GM06990 (cell line): Measurements from ENCODE around the gene NADK.
"Not testable (repeated sequence)": the region's sequence is repeated elsewhere in the genome, so short reads cannot be mapped to it uniquely, and the experiment has no call there.

Experiments used
- DNase-seq: peaks from one replicate; pipeline ENCODE4 v3.0.0-alpha.2; 2011; ENCODE audit not compliant: insufficient read length; ENCODE audit errors: extremely low read depth
- H3K27me3 ChIP-seq: replicated peaks from 2 replicates; pipeline ENCODE4 v1.6.0; 2011; ENCODE audit warnings: low read length; ENCODE audit not compliant: control insufficient read depth, insufficient read depth
- H3K36me3 ChIP-seq: 2 replicates; pipeline ENCODE4 v1.5.1; 2011; ENCODE audit warnings: low read length; ENCODE audit not compliant: control insufficient read depth, insufficient read depth
- H3K4me3 ChIP-seq: replicated peaks from 2 replicates; pipeline ENCODE4 v1.5.1; 2011; ENCODE audit warnings: low read depth, mild to moderate bottlenecking, control low read depth, low read length
- CTCF ChIP-seq: IDR thresholded peaks from 2 replicates; pipeline ENCODE4 v1.5.1; 2011; ENCODE audit warnings: low read length, control low read depth, mild to moderate bottlenecking, inconsistent platforms; ENCODE audit not compliant: insufficient read depth, poor library complexity, severe bottlenecking

The NADK gene

GRCh38 chr1:1730870-1731269 is 47.4 kb downstream of the NADK start:
- no peak for TF ChIP-seq CTCF
- no peak for DNase-seq
- Histone ChIP-seq H3K27me3 (no peaks in the 10 kb centered on the region), H3K4me3 (no peak overlapping the region), H3K36me3 (peaks cover 9% of the 10 kb centered on the region)

GRCh38 chr1:1730230-1730629 is 48.0 kb downstream of the NADK start:
- H3K4me3 ChIP-seq, H3K36me3 ChIP-seq, H3K27me3 ChIP-seq, DNase-seq: not testable (repeated sequence)

- H3K36me3 ChIP-seq, H3K4me3 ChIP-seq, DNase-seq, H3K27me3 ChIP-seq: not testable (repeated sequence)
Measured at GRCh38 chr1:1729116-1729816, 49.0 kb downstream of the NADK start.

- H3K4me3 ChIP-seq, H3K27me3 ChIP-seq, H3K36me3 ChIP-seq, DNase-seq: not testable (repeated sequence)
Measured at GRCh38 chr1:1728308-1729005, 49.8 kb downstream of the NADK start.

GRCh38 chr1:1727131-1727651 is 51.1 kb downstream of the NADK start:
- not testable (repeated sequence) for H3K4me3 ChIP-seq, H3K36me3 ChIP-seq, DNase-seq, H3K27me3 ChIP-seq

GRCh38 chr1:1726088-1726487 is 52.2 kb downstream of the NADK start:
- not testable (repeated sequence) for H3K27me3 ChIP-seq, H3K36me3 ChIP-seq, H3K4me3 ChIP-seq, DNase-seq

- peak within 1 kb of the TSS; percentile 76 for H3K4me3 ChIP-seq
- peak; percentile 98 for DNase-seq
- H3K27me3 ChIP-seq, H3K36me3 ChIP-seq: not testable (repeated sequence)
- peak; percentile 27 for TF ChIP-seq CTCF
Measured at GRCh38 chr1:1724035-1724864, 54.0 kb downstream of the NADK start, which contains the start of gene CDK11A. CDK11A (minus strand) TSS chr1:1724357; CDS start chr1:1722818, 1,539 bp downstream.

GRCh38 chr1:1721201-1721600 is 57.1 kb downstream of the NADK start:
- no peak for DNase-seq
- Histone ChIP-seq H3K36me3 (peaks cover 11% of the 10 kb centered on the region), H3K4me3 (no peak overlapping the region), H3K27me3 (no peaks in the 10 kb centered on the region)
- TF ChIP-seq CTCF: no peak

GRCh38 chr1:1715109-1715883 is 63.0 kb downstream of the NADK start:
- not testable (repeated sequence) for H3K27me3 ChIP-seq, H3K4me3 ChIP-seq, DNase-seq
- peaks cover 10% of the 10 kb centered on the region for H3K36me3 ChIP-seq

- H3K27me3 ChIP-seq, H3K36me3 ChIP-seq, DNase-seq, H3K4me3 ChIP-seq: not testable (repeated sequence)
Measured at GRCh38 chr1:1707897-1708296, 70.4 kb downstream of the NADK start.
